ENCODE data around the gene IL12RB2. TPM values are rescaled to one million over a fixed set of nuclear protein-coding genes. Genes with fewer than 3 reads are reported as not detected.
A peak's percentile ranks its signal among the peaks of the same experiment; 100 is the strongest.

Gene IL12RB2
- total and polyA plus RNA-seq, 2 donors (not counting 3 experiments of a cell fraction or from before 2014, with no cell fraction given) = 0.42 TPM; not detected in 1

GRCh38 chr1:67440339-67440738, 132.7 kb downstream of the IL12RB2 start:
- intact Hi-C loops (cut with micrococcal nuclease) = no loop called here
- H3K9me1 ChIP-seq (replicated peaks; ENCODE audit: control insufficient read depth, extremely low read depth, insufficient read depth, low read length) = no peaks in the 10 kb centered on the region
- FAIRE-seq = no peak
- CTCF ChIA-PET = interaction anchor here (1.5 to 3.2 kb wide), 3 partner anchors 24 to 61 kb away, joined by 4 to 7 read pairs (median 6); no protein-coding TSS in a partner anchor
- H2AFZ ChIP-seq (ENCODE audit: low read depth, low read length) = no peak overlapping the region
- H3K36me3 ChIP-seq (ENCODE audit: control insufficient read depth in 2 of 2, extremely low read depth in 1 of 2, insufficient read depth in 2 of 2, low read length in 2 of 2) = no peaks in the 10 kb centered on the region
- dilution Hi-C loops (cut with MboI; ENCODE audit: extremely low pct_ligation_motif_present, low sequenced_read_pairs) = no loop called here
- no peak overlapping the region for H3K27ac ChIP-seq (ENCODE audit: insufficient read depth, low read depth, low read length)
- no peak overlapping the region for H3K4me3 ChIP-seq (replicated peaks in 1 of 3; ENCODE audit: insufficient read depth in 1 of 3, low read depth in 1 of 3, low read length in 3 of 3)
- H3K79me2 ChIP-seq (ENCODE audit: control insufficient read depth, insufficient read depth, low read length) = no peaks in the 10 kb centered on the region
- DNase-seq (ENCODE audit: low read depth, low spot score) = peak; percentile 21
- no peak overlapping the region for H3K9ac ChIP-seq (replicated peaks; ENCODE audit: extremely low read depth, insufficient read depth, low read length)
- peaks cover 8% of the 10 kb centered on the region for H3K4me1 ChIP-seq (ENCODE audit: control insufficient read depth, extremely low read depth, insufficient read depth, low read length)
- POLR2A ChIA-PET = no interaction called here
- no peak overlapping the region for H3K4me2 ChIP-seq (ENCODE audit: insufficient read depth, low read length)
- H3K9me3 ChIP-seq (replicated peaks; ENCODE audit: control insufficient read depth, insufficient read depth, low read length) = no peaks in the 10 kb centered on the region
- no peaks in the 10 kb centered on the region for H4K20me1 ChIP-seq (replicated peaks; ENCODE audit: control insufficient read depth, extremely low read depth, insufficient read depth, low read length)
- BruUV-seq (replicated peaks) = no TSS peak
- TF ChIP-seq MAX (IDR thresholded peaks at IDR 0.05; ENCODE audit: insufficient read depth, insufficient read length) (no peak), CTCF (IDR thresholded peaks at IDR 0.05; ENCODE audit: extremely low read depth in 1 of 2, insufficient read depth in 1 of 2, low read depth in 1 of 2, low read length in 2 of 2) (no peak), MYC (IDR thresholded peaks at IDR 0.05; ENCODE audit: low read depth, low read length) (no peak), JUN (IDR thresholded peaks at IDR 0.05; ENCODE audit: borderline replicate concordance, insufficient read depth, insufficient read length, low read depth) (no peak), GATA2 (IDR thresholded peaks at IDR 0.05; ENCODE audit: insufficient read depth, insufficient read length, low read depth, low read length) (no peak)
- H3K27me3 ChIP-seq (ENCODE audit: control insufficient read depth in 2 of 2, insufficient read depth in 2 of 2, low read length in 2 of 2) = no peaks in the 10 kb centered on the region

- TF ChIP-seq GATA2 (IDR thresholded peaks at IDR 0.05; ENCODE audit: insufficient read depth, insufficient read length, low read depth, low read length) (no peak), MYC (IDR thresholded peaks at IDR 0.05; ENCODE audit: low read depth, low read length) (no peak), POLR2AphosphoS5 (IDR thresholded peaks at IDR 0.05; ENCODE audit: insufficient read depth, low read depth, low read length) (no peak), FOS (IDR thresholded peaks at IDR 0.05; ENCODE audit: borderline replicate concordance, insufficient read depth, low read length) (no peak), JUN (IDR thresholded peaks at IDR 0.05; ENCODE audit: borderline replicate concordance, insufficient read depth, insufficient read length, low read depth) (no peak), POLR2A (IDR thresholded peaks at IDR 0.05; ENCODE audit: low read depth, low read length) (no peak), CTCF (IDR thresholded peaks at IDR 0.05; ENCODE audit: extremely low read depth in 1 of 2, insufficient read depth in 1 of 2, low read depth in 1 of 2, low read length in 2 of 2) (no peak), EZH2 (IDR thresholded peaks at IDR 0.05; ENCODE audit: borderline replicate concordance, low read depth, low read length, severe bottlenecking) (no peak), MAX (IDR thresholded peaks at IDR 0.05; ENCODE audit: insufficient read depth, insufficient read length) (no peak)
- dilution Hi-C loops (cut with MboI; ENCODE audit: extremely low pct_ligation_motif_present, low sequenced_read_pairs) = no loop called here
- Histone ChIP-seq H3K4me2 (ENCODE audit: insufficient read depth, low read length) (peak overlapping the region; percentile 36), H3K4me1 (ENCODE audit: control insufficient read depth, extremely low read depth, insufficient read depth, low read length) (peaks cover 8% of the 10 kb centered on the region), H3K79me2 (ENCODE audit: control insufficient read depth, insufficient read depth, low read length) (no peaks in the 10 kb centered on the region), H3K27ac (ENCODE audit: insufficient read depth, low read depth, low read length) (no peak overlapping the region), H3K36me3 (ENCODE audit: control insufficient read depth in 2 of 2, extremely low read depth in 1 of 2, insufficient read depth in 2 of 2, low read length in 2 of 2) (no peaks in the 10 kb centered on the region), H4K20me1 (replicated peaks; ENCODE audit: control insufficient read depth, extremely low read depth, insufficient read depth, low read length) (no peaks in the 10 kb centered on the region), H2AFZ (ENCODE audit: low read depth, low read length) (peak overlapping the region; percentile 66), H3K9me1 (replicated peaks; ENCODE audit: control insufficient read depth, extremely low read depth, insufficient read depth, low read length) (no peaks in the 10 kb centered on the region), H3K9me3 (replicated peaks; ENCODE audit: control insufficient read depth, insufficient read depth, low read length) (no peaks in the 10 kb centered on the region), H3K4me3 (replicated peaks in 1 of 3; ENCODE audit: insufficient read depth in 1 of 3, low read depth in 1 of 3, low read length in 3 of 3) (no peak overlapping the region), H3K27me3 (ENCODE audit: control insufficient read depth in 2 of 2, insufficient read depth in 2 of 2, low read length in 2 of 2) (no peaks in the 10 kb centered on the region), H3K9ac (replicated peaks; ENCODE audit: extremely low read depth, insufficient read depth, low read length) (no peak overlapping the region)
- FAIRE-seq = peak; percentile 68
- BruUV-seq (replicated peaks) = no TSS peak
- DNase-seq (ENCODE audit: low read depth, low spot score) = peak; percentile 80
- CTCF ChIA-PET = interaction anchor here (1.0 to 3.2 kb wide), 7 partner anchors 9 to 60 kb away, joined by 4 to 7 read pairs (median 5); no protein-coding TSS in a partner anchor
- POLR2A ChIA-PET = no interaction called here
- intact Hi-C loops (cut with micrococcal nuclease) = no loop called here
These were observed 133.5 kb downstream of the IL12RB2 start for GRCh38 chr1:67441183-67441582.

Data from endothelial cell of umbilical vein (primary cell).